ENCODE data around the gene COL26A1.
A peak's percentile ranks its signal among the peaks of the same experiment; 100 is the strongest.
"Not testable (repeated sequence)": the region's sequence is repeated elsewhere in the genome, so short reads cannot be mapped to it uniquely, and the experiment has no call there.

Gene COL26A1
- total RNA-seq = 0 reads per million in 2 experiments

DNA sequence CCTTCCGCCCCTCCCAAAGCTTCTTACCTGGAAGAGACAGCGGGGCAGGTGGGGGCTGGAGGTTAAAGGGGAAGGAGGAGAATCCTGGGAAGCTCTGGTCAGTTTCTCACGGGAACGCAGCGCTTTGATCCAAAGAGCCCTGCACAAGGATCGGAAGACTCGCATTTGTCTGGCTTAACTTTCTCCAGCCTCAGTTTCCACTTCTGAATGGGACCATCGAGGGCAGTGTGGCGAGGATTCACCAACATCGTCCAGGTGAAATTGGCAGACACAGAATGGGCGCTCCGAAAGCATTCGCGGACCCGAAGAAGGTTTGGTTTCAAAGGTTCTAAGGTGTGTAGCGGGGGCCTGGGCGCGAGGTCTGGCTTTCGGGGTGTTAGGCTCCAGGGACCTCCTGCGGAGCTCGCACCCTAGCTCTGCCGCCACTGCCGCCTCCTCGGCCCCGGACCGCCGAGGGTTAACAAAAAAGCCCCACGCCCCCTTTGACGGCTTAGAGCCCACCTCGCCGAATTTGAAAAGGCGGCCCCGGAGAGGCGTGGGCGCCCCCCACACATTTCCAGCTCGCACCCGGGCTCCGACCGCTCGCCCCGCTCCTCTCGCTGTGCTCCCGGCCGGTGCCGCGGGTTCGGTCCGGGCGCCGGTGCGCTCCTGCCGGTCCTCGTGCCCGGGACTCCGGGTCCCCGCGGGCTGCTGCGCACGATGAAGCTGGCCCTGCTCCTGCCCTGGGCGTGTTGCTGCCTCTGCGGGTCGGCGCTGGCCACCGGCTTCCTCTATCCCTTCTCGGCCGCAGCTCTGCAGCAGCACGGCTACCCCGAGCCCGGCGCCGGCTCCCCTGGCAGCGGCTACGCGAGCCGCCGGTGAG is at the start of gene COL26A1:
COL26A1 (plus strand) TSS at position 542 of the 862 bp plus-strand sequence; CDS start at position 700, 158 bp downstream.
- DNase-seq (ENCODE audit: low read depth) = no peak

DNA sequence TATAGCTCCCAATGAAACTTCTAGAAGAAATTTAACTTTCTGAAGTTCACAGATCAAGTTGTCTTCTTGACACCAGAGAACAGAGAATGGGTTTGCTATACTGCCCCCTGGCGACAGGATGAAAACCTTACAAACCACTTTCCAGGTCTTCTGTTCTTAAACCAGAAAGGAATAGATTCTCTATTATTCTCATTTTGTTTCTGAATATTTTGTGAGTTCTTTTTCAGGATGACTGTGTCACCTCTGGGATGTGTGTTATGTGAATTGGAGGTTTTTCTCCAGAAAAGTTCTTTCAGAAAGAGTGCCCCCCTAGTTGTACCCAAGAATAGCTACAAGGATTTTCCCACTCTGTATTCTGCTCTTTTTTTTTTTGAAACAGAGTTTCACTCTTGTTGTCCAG is 47.3 kb upstream of the COL26A1 start:
- DNase-seq (ENCODE audit: low read depth) = peak; percentile 24

DNA sequence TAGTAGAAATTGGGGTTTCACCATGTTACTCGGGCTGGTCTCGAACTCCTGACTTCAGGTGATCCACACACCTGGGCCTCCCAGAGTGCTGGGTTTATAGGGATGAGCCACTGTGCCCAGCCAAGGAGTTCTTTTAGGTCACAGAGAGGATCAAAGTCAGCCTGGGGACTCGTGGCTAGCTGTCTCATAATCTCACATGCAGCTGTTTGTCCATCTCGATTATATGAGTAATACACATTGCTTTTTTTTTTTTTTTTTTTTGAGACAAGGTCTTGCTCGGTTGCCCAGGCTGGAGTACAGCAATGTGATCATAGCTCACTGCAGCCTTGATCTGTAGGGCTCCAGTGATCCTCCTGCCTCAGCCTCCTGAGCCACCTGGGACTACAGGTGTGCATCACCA is 43.3 kb upstream of the COL26A1 start:
- DNase-seq (ENCODE audit: low read depth) = no peak

DNA sequence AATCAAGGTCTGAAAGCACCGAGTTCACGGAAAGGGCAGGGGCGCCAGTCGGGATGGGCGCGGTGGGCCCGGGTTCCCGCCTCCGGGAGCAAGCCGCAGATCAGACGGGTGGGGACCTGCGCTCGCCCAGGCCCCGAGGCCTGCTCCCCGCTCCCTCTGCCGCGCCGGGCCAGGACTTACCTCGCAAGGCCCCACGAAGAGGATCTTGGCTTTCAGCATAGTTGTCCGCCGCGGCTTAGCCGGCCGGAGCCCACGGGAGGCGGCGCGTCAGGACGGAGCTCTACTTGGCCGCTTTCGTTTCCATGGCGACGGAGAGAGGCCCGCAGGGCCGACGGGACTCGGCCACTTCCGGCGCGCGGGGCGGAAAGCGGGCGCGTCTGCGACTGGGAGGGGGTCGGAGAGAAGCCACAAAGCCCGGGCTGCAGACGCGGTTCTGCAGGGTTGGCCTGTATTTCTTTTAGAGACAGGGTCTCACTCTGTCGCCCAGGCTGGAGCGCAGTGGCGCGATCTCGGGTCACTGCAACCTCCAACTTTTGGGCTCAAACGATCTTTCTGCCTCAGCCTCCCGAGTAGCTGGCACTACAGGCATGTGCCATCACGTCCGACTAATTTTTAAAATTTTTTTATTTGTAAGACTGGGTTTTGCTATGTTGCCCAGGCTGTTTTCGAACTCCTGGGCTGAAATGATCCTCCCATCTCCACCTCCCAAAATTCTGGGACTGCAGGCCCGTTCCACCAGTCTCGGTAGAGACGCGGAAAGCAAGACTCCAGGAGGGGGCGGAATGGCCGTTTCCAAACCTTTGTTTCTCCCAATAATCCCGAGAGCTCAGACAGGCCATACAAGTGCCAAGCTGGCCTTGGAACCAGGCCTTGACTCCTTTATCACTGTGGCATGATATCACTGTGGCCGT is 40.9 kb upstream of the COL26A1 start, which contains the start of gene IFT22:
IFT22 (minus strand) TSS at position 322 of the 911 bp plus-strand sequence; CDS start at position 219, 103 bp downstream.
- peak; percentile 57 for DNase-seq (ENCODE audit: low read depth)

DNA sequence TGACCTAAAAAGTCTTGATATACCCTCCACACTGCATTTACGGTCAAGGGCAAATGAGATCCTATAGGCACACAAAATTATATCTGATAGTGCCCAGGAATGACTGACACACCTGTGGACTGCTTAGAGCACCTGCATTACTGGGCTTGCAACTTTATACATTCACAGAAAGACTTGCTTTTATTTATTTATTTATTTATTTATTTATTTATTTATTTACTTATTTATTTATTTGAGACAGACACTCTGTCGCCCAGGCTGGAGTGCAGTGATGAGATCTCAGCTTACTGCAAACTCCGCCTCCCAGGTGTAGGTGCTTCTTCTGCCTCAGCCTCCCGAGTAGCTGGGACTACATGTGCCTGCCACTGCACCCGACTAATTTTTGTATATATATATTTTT is 34.5 kb upstream of the COL26A1 start:
- no peak for DNase-seq (ENCODE audit: low read depth)

DNA sequence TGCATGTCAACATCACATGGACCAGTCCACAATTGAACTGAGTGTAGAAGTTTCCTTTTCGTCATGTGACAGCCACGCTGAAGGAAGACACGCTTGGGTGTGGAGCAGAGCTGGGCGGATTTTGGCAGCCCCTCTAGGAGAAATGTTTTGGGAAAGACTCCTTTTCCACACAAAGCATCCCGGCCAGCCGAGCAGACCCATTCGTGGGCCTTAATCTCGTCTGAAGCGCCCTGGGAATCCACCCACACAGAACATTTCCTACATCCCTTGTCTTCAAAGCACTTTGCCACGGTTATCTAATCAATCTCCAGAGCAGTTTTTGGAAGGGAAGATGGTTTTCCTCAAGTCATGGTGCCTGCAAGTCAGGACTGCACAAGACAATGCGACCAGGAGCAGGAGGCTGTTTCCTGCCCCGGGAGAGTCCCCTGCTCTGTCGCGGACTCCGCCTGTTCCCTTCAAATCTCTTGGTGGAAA is 32.6 kb upstream of the COL26A1 start:
- no peak for DNase-seq (ENCODE audit: low read depth)

DNA sequence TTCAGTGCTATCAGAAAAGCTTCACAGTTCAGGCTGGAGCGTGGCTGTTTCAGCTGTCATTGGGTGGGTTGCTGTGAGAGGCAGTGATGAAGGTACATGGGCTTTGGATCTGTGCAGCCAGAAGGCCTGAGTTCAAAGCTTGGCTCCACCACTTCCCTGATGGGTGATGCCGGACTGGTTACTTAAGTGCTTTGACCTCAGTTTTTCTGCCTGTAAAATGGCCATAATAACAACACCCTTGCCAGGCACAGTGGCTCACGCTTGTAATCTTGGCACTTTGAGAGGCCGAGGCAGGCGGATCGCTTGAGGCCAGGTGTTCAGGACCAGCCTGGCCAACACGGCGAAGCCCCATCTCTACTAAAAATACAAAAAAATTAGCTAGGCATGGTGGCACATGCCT is 30.6 kb upstream of the COL26A1 start:
- DNase-seq (ENCODE audit: low read depth) = no peak

DNA sequence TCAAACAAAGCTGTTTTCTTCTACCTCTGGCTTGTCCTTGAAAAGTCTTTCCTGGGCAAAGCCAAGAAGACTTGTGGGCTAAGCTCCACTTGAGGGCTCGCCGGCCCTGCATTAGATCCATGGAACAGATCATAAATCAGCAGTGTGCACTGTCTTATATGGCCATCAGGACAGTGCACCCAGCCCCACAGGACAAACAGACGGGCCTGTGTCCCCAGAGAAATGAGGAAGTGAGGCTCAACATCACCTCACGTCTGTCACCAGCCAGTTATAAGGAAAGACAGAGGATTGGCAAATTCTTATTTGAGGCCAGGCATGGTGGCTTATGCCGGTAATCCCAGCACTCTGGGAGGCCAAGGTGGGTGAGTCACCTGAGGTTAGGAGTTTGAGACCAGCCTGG is 28.8 kb upstream of the COL26A1 start:
- DNase-seq (ENCODE audit: low read depth) = no peak

DNA sequence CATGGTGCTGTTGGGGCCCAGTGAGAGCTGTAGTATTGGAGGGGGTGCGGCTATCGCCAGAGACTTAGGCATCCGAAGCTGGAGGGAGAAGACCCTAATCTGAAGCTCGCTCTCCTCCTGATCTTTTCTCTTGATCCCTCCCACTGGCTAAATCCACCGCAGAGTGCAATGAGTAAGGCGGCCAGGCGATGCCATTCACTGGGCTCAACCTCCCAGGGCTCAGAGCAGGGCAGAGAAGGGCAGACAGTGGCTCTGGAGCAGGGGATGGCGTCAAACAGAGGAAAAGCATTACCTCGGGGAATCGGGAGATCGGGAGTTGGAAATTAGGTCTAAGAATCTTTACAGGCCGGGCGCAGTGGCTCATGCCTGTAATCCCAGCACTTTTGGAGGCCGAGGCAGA is 22.3 kb upstream of the COL26A1 start:
- no peak for DNase-seq (ENCODE audit: low read depth)

DNA sequence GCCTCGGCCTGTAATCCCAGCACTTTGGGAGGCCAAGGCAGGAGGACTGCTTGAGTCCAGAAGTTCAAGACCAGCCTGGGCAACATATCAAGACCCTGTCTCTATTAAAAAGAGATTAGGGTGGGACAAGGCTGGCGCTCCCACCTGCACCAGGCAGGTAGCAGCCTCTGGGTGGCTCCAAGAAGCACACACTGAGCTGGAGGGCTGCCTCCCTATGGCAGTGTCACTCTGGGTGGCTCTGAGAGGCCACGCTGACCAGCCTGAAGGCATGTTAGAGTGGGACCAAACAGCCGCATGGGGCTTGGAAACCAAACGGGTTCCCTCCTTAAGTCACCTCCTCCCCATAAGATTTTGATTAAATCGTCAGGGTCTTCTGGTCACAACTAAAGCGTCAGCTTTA is 19.8 kb upstream of the COL26A1 start:
- DNase-seq (ENCODE audit: low read depth) = no peak

DNA sequence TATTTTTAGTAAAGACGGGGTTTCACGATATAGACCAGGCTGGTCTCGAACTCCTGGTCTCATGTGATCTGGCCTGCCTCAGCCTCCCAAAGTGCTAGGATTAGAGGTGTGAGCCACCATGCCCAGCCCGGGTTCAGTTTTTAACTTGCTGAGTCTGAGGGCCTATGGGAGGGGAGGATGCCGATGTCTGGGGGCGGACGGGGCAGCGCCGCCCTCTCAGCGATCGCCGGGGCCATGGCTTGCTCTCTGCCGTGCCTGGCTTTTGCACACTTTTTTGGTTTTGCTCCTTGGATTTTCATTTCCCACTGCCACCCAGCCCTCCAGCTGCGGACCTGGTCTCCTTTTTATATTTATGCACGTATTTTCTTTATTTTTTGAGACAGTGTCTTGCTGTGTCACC is 15.2 kb upstream of the COL26A1 start:
- DNase-seq (ENCODE audit: low read depth) = no peak

DNA sequence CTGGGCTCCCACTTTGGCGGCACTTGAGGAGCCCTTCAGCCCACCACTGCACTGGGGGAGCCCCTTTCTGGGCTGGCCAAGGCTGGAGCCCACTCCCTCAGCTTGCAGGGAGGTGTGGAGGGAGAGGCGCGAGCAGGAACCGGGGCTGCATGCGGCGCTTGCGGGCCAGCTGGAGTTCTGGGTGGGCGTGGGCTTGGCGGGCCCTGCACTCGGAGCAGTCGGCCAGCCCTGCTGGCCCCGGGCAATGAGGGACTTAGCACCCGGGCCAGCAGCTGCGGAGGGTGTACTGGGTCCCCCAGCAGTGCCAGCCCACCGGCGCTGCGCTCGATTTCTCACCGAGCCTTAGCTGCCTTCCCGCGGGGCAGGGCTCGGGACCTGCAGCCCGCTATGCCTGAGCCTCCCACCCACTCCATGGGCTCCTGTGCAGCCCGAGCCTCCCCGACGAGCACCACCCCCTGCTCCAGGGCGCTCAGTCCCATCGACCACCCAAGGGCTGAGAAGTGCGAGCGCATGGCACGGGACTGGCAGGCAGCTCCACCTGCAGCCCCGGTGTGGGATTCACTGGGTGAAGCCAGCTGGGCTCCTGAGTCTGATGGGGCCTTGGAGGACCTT is 14.1 kb upstream of the COL26A1 start:
- not testable (repeated sequence) for DNase-seq (ENCODE audit: low read depth)

DNA sequence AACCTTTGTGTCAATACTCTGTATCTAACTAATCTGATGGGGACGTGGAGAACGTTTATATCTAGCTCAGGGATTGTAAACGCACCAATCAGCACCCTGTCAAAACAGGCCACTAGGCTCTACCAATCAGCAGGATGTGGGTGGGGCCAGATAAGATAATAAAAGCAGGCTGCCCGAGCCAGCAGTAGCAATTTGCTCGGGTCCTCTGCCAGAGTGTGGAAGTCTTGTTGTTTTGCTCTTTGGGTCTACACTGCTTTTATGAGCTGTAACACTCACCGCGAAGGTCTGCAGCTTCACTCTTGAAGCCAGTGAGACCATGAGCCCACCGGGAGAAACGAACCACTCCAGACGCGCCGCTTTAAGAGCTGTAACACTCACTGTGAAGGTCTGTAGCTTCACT is 13.4 kb upstream of the COL26A1 start:
- not testable (repeated sequence) for DNase-seq (ENCODE audit: low read depth)

DNA sequence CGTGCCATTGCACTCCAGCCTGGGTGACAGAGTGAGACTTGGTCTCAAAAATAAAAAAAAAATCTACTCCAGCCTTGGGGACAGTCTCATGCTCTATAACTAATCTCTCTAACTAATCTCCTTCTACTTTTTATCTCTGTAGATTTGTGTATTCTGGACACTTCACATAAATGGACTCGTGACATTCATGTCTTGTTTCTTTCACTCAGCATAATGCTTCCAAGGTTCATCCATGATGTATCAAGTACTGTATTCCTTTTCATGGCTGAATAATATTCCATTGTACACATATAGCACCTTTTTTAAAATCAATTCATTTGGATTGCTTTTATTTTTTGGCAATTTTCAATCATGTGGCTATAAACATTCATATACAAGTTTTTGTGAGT is 9.8 kb upstream of the COL26A1 start:
- DNase-seq (ENCODE audit: low read depth) = no peak

DNA sequence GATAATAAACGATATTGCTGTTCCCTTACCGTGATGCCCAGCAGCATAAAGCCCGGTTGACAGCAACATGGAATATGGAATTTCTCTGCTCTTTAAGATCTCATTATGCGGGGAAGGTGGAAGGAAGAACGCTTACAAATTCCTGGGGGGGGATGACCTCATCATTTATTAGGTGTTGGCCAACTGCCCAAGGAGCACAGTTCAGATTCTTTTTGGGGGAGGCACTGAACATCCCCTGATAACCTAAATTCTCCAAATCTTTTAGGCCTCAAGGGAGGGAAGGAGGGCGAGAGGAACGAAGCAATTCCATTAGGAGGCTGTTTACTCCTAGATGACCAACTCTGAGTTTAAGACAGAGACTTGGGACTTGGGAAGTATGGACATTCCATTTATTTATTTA is 5.2 kb upstream of the COL26A1 start:
- DNase-seq (ENCODE audit: low read depth) = no peak

DNA sequence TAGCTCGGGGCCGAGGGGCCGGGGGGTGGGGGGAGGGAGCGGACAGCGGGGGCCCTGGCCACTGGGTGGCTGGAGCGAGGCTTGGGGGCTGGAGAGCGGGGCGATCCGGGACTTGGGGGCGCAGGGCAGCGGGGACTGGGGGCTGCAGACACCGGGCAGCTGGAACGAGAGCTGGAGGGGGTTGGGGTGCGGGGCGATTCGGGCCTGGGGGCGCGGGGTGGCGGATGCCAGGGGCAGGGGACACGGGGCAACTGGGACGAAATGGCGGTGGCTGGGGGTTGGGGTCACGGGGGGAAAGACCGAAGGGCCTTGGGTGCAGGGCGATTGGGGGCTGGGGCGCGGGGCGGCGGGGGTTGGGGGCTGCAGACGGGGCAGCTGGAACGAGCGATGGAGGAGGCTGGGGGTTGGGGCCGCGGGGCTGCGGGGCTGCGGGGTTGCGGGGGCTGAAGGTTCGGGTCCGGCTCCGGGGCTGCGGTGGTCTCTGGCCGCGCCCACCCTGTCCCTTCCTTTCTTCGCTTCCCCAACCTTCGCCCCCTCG is 590 bp downstream of the COL26A1 start:
- no peak for DNase-seq (ENCODE audit: low read depth)

DNA sequence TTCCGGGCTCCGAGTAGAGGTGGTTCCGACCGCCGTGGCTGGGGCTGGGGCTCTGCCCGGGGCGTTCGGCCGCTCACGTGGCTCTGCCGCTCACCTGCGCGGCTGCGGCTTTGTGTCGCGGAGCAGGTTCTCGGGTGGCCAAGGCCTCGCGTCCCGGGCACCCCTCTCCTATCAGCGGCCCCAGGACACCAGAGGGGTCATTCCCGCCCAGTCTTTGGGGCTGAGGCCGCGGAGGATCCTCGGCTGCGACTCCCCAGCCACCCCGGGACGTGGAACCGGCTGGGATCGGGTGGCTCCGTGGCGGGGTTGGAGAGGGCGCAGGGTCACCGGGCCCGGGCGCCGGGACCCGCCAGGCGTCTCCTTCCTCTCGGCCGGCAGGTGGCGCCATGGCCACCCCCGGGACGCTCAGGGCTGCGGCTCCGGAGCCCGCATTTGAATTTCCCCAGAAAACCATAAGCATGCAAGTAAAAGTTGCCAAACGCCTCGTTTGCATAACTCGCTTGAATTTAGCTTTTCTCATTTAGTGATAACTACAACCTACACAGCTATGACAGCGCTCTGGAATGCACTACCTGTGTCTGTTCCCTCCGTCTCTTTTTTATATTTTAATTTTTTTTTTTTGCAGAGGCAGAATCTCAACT is 1.2 kb downstream of the COL26A1 start:
- DNase-seq (ENCODE audit: low read depth) = peak; percentile 42

DNA sequence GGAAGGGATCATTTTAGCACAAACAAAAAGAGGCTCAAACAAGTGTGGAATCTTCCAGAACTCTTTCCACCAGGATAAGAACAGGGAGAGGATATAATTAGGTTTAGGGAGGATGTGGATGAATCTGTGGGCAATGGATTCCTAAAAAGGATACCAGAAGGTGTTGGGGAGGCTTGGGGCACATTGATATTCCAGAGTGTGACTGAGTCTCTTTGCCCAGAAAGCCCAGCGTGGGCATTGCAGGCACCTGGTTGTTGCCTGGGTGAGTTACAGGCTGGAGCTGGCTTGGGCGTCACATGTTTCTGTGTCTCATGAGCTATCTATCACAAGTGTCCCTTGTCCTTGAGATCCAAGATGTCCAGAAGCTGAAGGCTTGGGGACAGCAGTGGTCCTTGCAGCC is 3.3 kb downstream of the COL26A1 start:
- DNase-seq (ENCODE audit: low read depth) = no peak

DNA sequence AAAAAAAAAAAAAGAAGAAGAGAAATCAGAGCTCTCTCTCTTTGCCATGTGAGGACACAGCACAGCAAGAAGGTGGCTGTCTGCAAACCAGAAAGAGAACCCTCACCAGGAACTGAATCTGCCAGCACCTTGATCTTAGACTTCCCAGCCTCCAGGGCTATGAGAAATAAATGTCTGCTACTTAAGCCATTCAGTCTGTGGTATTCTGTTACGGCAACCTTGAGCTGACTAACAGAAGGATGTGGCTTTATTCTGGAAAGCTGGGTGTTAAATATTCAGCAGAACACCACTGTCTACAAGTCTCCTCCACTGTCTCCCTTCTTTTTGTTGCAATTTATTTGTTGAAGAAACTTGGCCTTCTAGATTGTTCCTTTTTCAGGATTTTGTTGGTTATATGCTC is 5.0 kb downstream of the COL26A1 start:
- DNase-seq (ENCODE audit: low read depth) = no peak

DNA sequence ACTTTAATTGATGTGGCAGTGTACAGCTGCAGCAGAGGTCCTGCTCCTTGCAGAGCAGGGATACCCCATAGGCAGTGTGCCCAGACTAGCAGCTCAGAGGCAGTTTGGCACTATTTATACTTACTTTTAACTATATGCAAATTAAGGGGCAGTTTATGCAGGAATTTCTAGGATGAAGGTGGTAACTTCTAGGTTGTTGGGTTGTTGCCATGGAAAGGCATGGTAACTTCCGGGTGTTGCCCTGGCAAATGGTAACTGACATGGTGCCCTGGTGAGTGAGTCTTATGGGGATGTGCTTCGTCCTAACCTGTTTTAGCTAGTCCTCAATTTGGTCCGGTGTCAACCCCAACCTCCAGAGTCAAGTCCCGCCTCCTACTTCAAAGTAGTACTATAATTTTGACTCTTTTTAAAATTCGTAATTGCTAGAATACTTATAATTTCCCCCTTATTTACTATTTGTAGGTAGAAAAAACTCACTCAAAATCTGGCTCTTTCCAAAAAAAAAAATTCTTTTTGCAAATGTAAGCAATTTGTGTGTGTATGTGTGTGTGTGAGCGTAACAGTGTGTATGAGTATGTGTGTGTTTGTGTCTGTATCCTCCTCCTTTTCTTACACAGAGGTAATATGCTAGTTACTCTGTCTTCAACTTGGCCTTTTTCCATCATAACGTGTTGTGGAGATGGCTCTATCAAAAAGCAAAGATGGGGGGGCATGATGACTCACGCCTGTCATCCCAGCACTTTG is 5.9 kb downstream of the COL26A1 start:
- no peak for DNase-seq (ENCODE audit: low read depth)

DNA sequence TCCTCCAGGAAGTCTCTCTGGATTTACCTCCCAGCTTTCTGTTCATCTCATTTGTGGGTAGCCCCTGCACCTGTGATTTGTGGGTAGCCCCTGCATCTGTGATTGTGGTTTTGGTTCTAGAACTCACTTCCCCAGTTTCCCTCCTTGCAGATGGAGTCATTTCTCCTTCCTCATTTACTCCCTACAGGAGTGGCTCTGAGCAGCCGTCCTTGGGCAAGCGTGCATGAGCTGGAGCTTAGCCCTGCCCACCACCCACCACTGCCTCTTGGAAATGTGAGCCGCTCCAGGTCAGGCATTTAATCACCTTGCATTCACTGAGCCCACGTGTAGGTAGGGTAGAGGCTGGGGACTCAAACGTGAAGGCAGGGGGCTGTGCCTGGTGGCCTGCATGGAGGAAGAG is 8.2 kb downstream of the COL26A1 start:
- DNase-seq (ENCODE audit: low read depth) = no peak
